Activated B cell treated with CpG ODN at 0.5 μM for 24 hours (primary cell): ENCODE results near the gene CADM1. TPM values are rescaled to one million over a fixed set of nuclear protein-coding genes. Genes with fewer than 3 reads are reported as not detected.

ENCODE experiments used
- ATAC-seq: fragments of 200-7000 bp; cut with Tn5 transposase; one replicate; pipeline ENCODE4 v1.10.0; 2021; ENCODE audit warnings: low read depth, mild to moderate bottlenecking, moderate library complexity
- CTCF ChIA-PET: fragments of 350-600 bp; sonication (Branson Sonifier 250); formaldehyde crosslinking; loops from one replicate; lab custom pipeline; 2021; ENCODE audit warnings: antibody characterized with exemption; lab: Charles Lee
- POLR2A ChIA-PET: fragments of 350-600 bp; sonication (Branson Sonifier 250); formaldehyde crosslinking; loops from one replicate; lab custom pipeline; 2021; ENCODE audit warnings: antibody characterized with exemption; lab: Charles Lee
- DNase-seq: peaks from one replicate; pipeline ENCODE4 v3.0.0; 2022
- H3K27ac Mint-ChIP-seq: one replicate; pipeline ENCODE4 v1.8.0; 2020; ENCODE audit warnings: mixed read lengths
- H3K27me3 Mint-ChIP-seq: one replicate; pipeline ENCODE4 v1.8.0; 2021; ENCODE audit warnings: mixed read lengths
- H3K36me3 Mint-ChIP-seq: one replicate; pipeline ENCODE4 v1.8.0; 2021; ENCODE audit warnings: low read depth, mixed read lengths
- H3K4me1 Mint-ChIP-seq: one replicate; pipeline ENCODE4 v1.8.0; 2021; ENCODE audit warnings: mixed read lengths
- H3K4me3 Mint-ChIP-seq: one replicate; pipeline ENCODE4 v1.8.0; 2020; ENCODE audit warnings: mild to moderate bottlenecking, mixed read lengths
- H3K9me3 Mint-ChIP-seq: one replicate; pipeline ENCODE4 v1.8.0; 2020; ENCODE audit warnings: mixed read lengths
- CTCF ChIP-seq: fragments of 200-600 bp; IDR thresholded peaks from one replicate; pipeline ENCODE4 v1.8.0; 2022; ENCODE audit warnings: antibody characterized with exemption, mild to moderate bottlenecking
- intact Hi-C: fragments of 100-400 bp; cut with micrococcal nuclease; formaldehyde crosslinking; loops from one replicate; pipeline ENCODE4 v1.15.1; 2024
- total RNA-seq: library from RNA; stranded (reverse); gene quantifications from 2 replicates; pipeline ENCODE4 v1.2.3, GENCODE V29; 2022

Gene CADM1
- total RNA-seq, 1 donor from 2014 or later, result 0.86 TPM

GRCh38 chr11:115178705-115179104 is 325.5 kb downstream of the CADM1 start:
- POLR2A ChIA-PET, result interaction anchor here (1.2 kb wide), 1 partner anchor 40 kb away, joined by 3 read pairs; no protein-coding TSS in a partner anchor
- DNase-seq (no peak), ATAC-seq (no peak)
- CTCF ChIA-PET, result no interaction called here
- intact Hi-C loops, result no loop called here
- TF ChIP-seq CTCF, result no peak
- Mint-ChIP-seq H3K4me1 (no peaks in the 10 kb centered on the region), H3K4me3 (no peak overlapping the region), H3K27me3 (no peaks in the 10 kb centered on the region), H3K36me3 (no peaks in the 10 kb centered on the region), H3K27ac (no peak overlapping the region), H3K9me3 (no peaks in the 10 kb centered on the region)

GRCh38 chr11:115173136-115173535 is 331.1 kb downstream of the CADM1 start:
- H3K4me3 Mint-ChIP-seq, result no peak overlapping the region

GRCh38 chr11:115170133-115170815 is 333.9 kb downstream of the CADM1 start:
- ATAC-seq, result no peak
- intact Hi-C loops, result no loop called here
- TF ChIP-seq CTCF, result no peak
- Mint-ChIP-seq H3K27ac (no peak overlapping the region), H3K4me1 (no peaks in the 10 kb centered on the region), H3K36me3 (no peaks in the 10 kb centered on the region), H3K9me3 (no peaks in the 10 kb centered on the region), H3K27me3 (peaks cover 2% of the 10 kb centered on the region), H3K4me3 (no peak overlapping the region)
- ChIA-PET CTCF (interaction anchor here (1.2 kb wide), 1 partner anchor 11 kb away, joined by 3 read pairs; no protein-coding TSS in a partner anchor), POLR2A (no interaction called here)
- DNase-seq, result no peak

More at GRCh38 chr11:115173136-115173535, 331.1 kb downstream of the CADM1 start:
- H3K36me3 Mint-ChIP-seq, result no peaks in the 10 kb centered on the region
- H3K4me1 Mint-ChIP-seq, result no peaks in the 10 kb centered on the region
- ATAC-seq (no peak), DNase-seq (no peak)
- intact Hi-C loops, result no loop called here
- H3K27ac Mint-ChIP-seq, result no peak overlapping the region
- no peak for TF ChIP-seq CTCF
- no peaks in the 10 kb centered on the region for H3K9me3 Mint-ChIP-seq
- CTCF ChIA-PET, result no interaction called here
- H3K27me3 Mint-ChIP-seq, result no peaks in the 10 kb centered on the region
- POLR2A ChIA-PET, result no interaction called here

- H3K4me1 Mint-ChIP-seq, result no peaks in the 10 kb centered on the region
Observed at GRCh38 chr11:115169251-115169650, 335.0 kb downstream of the CADM1 start.

More at GRCh38 chr11:115169251-115169650, 335.0 kb downstream of the CADM1 start:
- ChIA-PET POLR2A (no interaction called here), CTCF (interaction anchor here (1.2 kb wide), 1 partner anchor 12 kb away, joined by 3 read pairs; no protein-coding TSS in a partner anchor)
- H3K36me3 Mint-ChIP-seq, result no peaks in the 10 kb centered on the region
- no peaks in the 10 kb centered on the region for H3K9me3 Mint-ChIP-seq
- no peak for TF ChIP-seq CTCF
- intact Hi-C loops, result no loop called here
- no peak overlapping the region for H3K27ac Mint-ChIP-seq
- no peak for ATAC-seq
- H3K4me3 Mint-ChIP-seq, result no peak overlapping the region
- DNase-seq, result no peak
- peaks cover 3% of the 10 kb centered on the region for H3K27me3 Mint-ChIP-seq
